ENCODE data around the gene HAGH. TPM values are rescaled to one million over a fixed set of nuclear protein-coding genes. Genes with fewer than 3 reads are reported as not detected.

Gene HAGH
- total RNA-seq, 1 experiment from 2014 or later: 85.2 TPM

- no peak for DNase-seq (ENCODE audit: low spot score)
Measured at GRCh38 chr16:1787056-1787321, 39.6 kb downstream of the HAGH start.

GRCh38 chr16:1786242-1787055, 40.2 kb downstream of the HAGH start:
- DNase-seq (ENCODE audit: low spot score): no peak

GRCh38 chr16:1785846-1786170, 40.8 kb downstream of the HAGH start:
- DNase-seq (ENCODE audit: low spot score): no peak

GRCh38 chr16:1784977-1785845, 41.4 kb downstream of the HAGH start:
- no peak for DNase-seq (ENCODE audit: low spot score)

- DNase-seq (ENCODE audit: low spot score): peak; percentile 99
Measured at GRCh38 chr16:1782408-1783264, 44.0 kb downstream of the HAGH start, which contains the start of the genes NUBP2 and SPSB3. Gene NUBP2, plus strand, starts transcription at chr16:1782960. Its CDS starts 61 bp downstream, at chr16:1783021. Gene SPSB3, minus strand, starts transcription at chr16:1782571. Its CDS starts 1,088 bp downstream, at chr16:1781483.

- DNase-seq (ENCODE audit: low spot score): peak; percentile 56
Measured at GRCh38 chr16:1781758-1782407, 44.7 kb downstream of the HAGH start.

- DNase-seq (ENCODE audit: low spot score): no peak
Measured at GRCh38 chr16:1781254-1781653, 45.4 kb downstream of the HAGH start.

- no peak for DNase-seq (ENCODE audit: low spot score)
Measured at GRCh38 chr16:1780677-1781072, 46.0 kb downstream of the HAGH start.

- DNase-seq (ENCODE audit: low spot score): peak; percentile 50
Measured at GRCh38 chr16:1779741-1780676, 46.6 kb downstream of the HAGH start.

GRCh38 chr16:1779234-1779701, 47.4 kb downstream of the HAGH start:
- no peak for DNase-seq (ENCODE audit: low spot score)

- no peak for DNase-seq (ENCODE audit: low spot score)
Measured at GRCh38 chr16:1778200-1779179, 48.1 kb downstream of the HAGH start.

GRCh38 chr16:1777375-1778199, 49.0 kb downstream of the HAGH start:
- no peak for DNase-seq (ENCODE audit: low spot score)

- DNase-seq (ENCODE audit: low spot score): no peak
Measured at GRCh38 chr16:1776991-1777374, 49.6 kb downstream of the HAGH start.

GRCh38 chr16:1776672-1776955, 50.0 kb downstream of the HAGH start:
- no peak for DNase-seq (ENCODE audit: low spot score)

GRCh38 chr16:1775846-1776671, 50.6 kb downstream of the HAGH start:
- DNase-seq (ENCODE audit: low spot score): no peak

GRCh38 chr16:1775006-1775845, 51.4 kb downstream of the HAGH start:
- no peak for DNase-seq (ENCODE audit: low spot score)

GRCh38 chr16:1774448-1774780, 52.2 kb downstream of the HAGH start:
- DNase-seq (ENCODE audit: low spot score): no peak

Measured in HT-29 (cell line).